OCI-LY1 (cell line): ENCODE results near the gene GRB7.
"Not testable (repeated sequence)": the region's sequence is repeated elsewhere in the genome, so short reads cannot be mapped to it uniquely, and the experiment has no call there.

ENCODE experiments used
- H2AFZ ChIP-seq: fragments of 200-600 bp; sonication (generic), shearing (Covaris generic); 2 replicates; pipeline ENCODE4 v1.6.0; 2014; ENCODE audit warnings: antibody characterized with exemption, mild to moderate bottlenecking, low read length
- H3F3A ChIP-seq: fragments of 200-600 bp; sonication (generic), shearing (Covaris generic); 2 replicates; pipeline ENCODE4 v1.6.0; 2014; ENCODE audit warnings: mild to moderate bottlenecking, antibody characterized with exemption, low read length, moderate library complexity; ENCODE audit not compliant: insufficient read depth
- H3K27ac ChIP-seq: fragments of 200-600 bp; sonication (generic); 2 replicates; pipeline ENCODE4 v1.5.1; 2014; ENCODE audit warnings: low read length, mixed run types, mild to moderate bottlenecking, low read depth; ENCODE audit not compliant: poor library complexity, severe bottlenecking
- H3K27me3 ChIP-seq: fragments of 200-600 bp; sonication (generic); 2 replicates; pipeline ENCODE4 v1.6.0; 2014; ENCODE audit warnings: antibody characterized with exemption, mild to moderate bottlenecking, low read length, moderate library complexity; ENCODE audit not compliant: insufficient read depth
- H3K36me3 ChIP-seq: fragments of 200-600 bp; sonication (generic); 2 replicates; pipeline ENCODE4 v1.6.1; 2014; ENCODE audit warnings: mild to moderate bottlenecking, antibody characterized with exemption, low read length, moderate library complexity, mixed read lengths; ENCODE audit not compliant: insufficient read depth
- H3K4me1 ChIP-seq: fragments of 200-600 bp; sonication (generic); 2 replicates; pipeline ENCODE4 v1.5.1; 2014; ENCODE audit warnings: mild to moderate bottlenecking, low read length, moderate library complexity; ENCODE audit not compliant: insufficient read depth, severe bottlenecking
- H3K4me2 ChIP-seq: fragments of 200-600 bp; sonication (generic), shearing (Covaris generic); 2 replicates; pipeline ENCODE4 v1.6.1; 2014; ENCODE audit warnings: low read length
- H3K4me3 ChIP-seq: fragments of 200-600 bp; sonication (generic); 2 replicates; pipeline ENCODE4 v1.5.1; 2014; ENCODE audit warnings: low read length, low read depth, mild to moderate bottlenecking, mixed read lengths; ENCODE audit not compliant: poor library complexity, severe bottlenecking
- H3K79me2 ChIP-seq: fragments of 200-600 bp; shearing (Covaris generic); 2 replicates; pipeline ENCODE4 v1.6.1; 2016; ENCODE audit warnings: mixed run types, low read length, mixed read lengths; ENCODE audit not compliant: insufficient read depth
- H3K9ac ChIP-seq: fragments of 200-600 bp; sonication (generic), shearing (Covaris generic); 2 replicates; pipeline ENCODE4 v1.6.1; 2014; ENCODE audit warnings: mild to moderate bottlenecking, low read length, mixed read lengths
- H3K9me2 ChIP-seq: fragments of 200-600 bp; sonication (generic), shearing (Covaris generic); 2 replicates; pipeline ENCODE4 v1.6.1; 2014; ENCODE audit warnings: low read depth, mild to moderate bottlenecking, low read length, mixed read lengths
- H3K9me3 ChIP-seq: fragments of 200-600 bp; shearing (Covaris generic); 2 replicates; pipeline ENCODE4 v1.6.1; 2014; ENCODE audit warnings: low read length, mixed read lengths
- H4K20me1 ChIP-seq: fragments of 200-600 bp; sonication (generic), shearing (Covaris generic); 2 replicates; pipeline ENCODE4 v1.6.0; 2016; ENCODE audit warnings: mild to moderate bottlenecking, low read length; ENCODE audit not compliant: insufficient read depth
- CTCF ChIP-seq: fragments of 200-600 bp; sonication (generic), shearing (Covaris generic); IDR thresholded peaks from 2 replicates; pipeline ENCODE4 v1.5.1; 2017; ENCODE audit warnings: mild to moderate bottlenecking, antibody characterized with exemption, low read length, moderate library complexity, mixed read lengths
- EZH2 ChIP-seq: fragments of 200-600 bp; sonication (generic), shearing (Covaris generic); IDR thresholded peaks from 2 replicates; pipeline ENCODE4 v1.8.0; 2017; ENCODE audit warnings: borderline replicate concordance, mixed run types, mild to moderate bottlenecking, antibody characterized with exemption, low read length, moderate library complexity, mixed read lengths

Gene GRB7

GRCh38 chr17:39724731-39725130 is 13.0 kb upstream of the GRB7 start:
- Histone ChIP-seq H3K9me3 (no peaks in the 10 kb centered on the region), H3K4me2 (no peak overlapping the region), H2AFZ (no peak overlapping the region), H3K9me2 (no peaks in the 10 kb centered on the region), H3K4me1 (peaks cover 12% of the 10 kb centered on the region), H3F3A (no peaks in the 10 kb centered on the region), H3K4me3 (no peak overlapping the region), H3K9ac (no peak overlapping the region), H3K79me2 (no peaks in the 10 kb centered on the region), H3K27me3 (no peaks in the 10 kb centered on the region), H3K36me3 (peaks cover 21% of the 10 kb centered on the region; the same call in 1 of the 2 replicates), H3K27ac (no peak overlapping the region), H4K20me1 (no peaks in the 10 kb centered on the region)
- TF ChIP-seq EZH2 (no peak), CTCF (no peak)

- not testable (repeated sequence) for H3K27me3 ChIP-seq, H4K20me1 ChIP-seq, H3K4me2 ChIP-seq, H3K79me2 ChIP-seq, H3F3A ChIP-seq, H3K9me2 ChIP-seq, H3K9me3 ChIP-seq, H3K27ac ChIP-seq, H2AFZ ChIP-seq, H3K9ac ChIP-seq, H3K4me3 ChIP-seq
- peaks cover 21% of the 10 kb centered on the region; the same call in 1 of the 2 replicates for H3K36me3 ChIP-seq
- H3K4me1 ChIP-seq: peaks cover 14% of the 10 kb centered on the region
Observed at GRCh38 chr17:39725923-39726322, 11.8 kb upstream of the GRB7 start.

GRCh38 chr17:39726617-39727016 is 11.1 kb upstream of the GRB7 start:
- Histone ChIP-seq H3K9me2 (no peaks in the 10 kb centered on the region), H3K4me1 (peaks cover 14% of the 10 kb centered on the region), H3K79me2 (no peaks in the 10 kb centered on the region), H3K4me2 (no peak overlapping the region), H3K4me3 (no peak overlapping the region), H4K20me1 (no peaks in the 10 kb centered on the region), H3F3A (no peaks in the 10 kb centered on the region), H3K27ac (no peak overlapping the region), H2AFZ (no peak overlapping the region), H3K27me3 (no peaks in the 10 kb centered on the region), H3K36me3 (peaks cover 21% of the 10 kb centered on the region; the same call in 1 of the 2 replicates), H3K9me3 (no peaks in the 10 kb centered on the region), H3K9ac (no peak overlapping the region)
- TF ChIP-seq CTCF (no peak), EZH2 (no peak)

DNA sequence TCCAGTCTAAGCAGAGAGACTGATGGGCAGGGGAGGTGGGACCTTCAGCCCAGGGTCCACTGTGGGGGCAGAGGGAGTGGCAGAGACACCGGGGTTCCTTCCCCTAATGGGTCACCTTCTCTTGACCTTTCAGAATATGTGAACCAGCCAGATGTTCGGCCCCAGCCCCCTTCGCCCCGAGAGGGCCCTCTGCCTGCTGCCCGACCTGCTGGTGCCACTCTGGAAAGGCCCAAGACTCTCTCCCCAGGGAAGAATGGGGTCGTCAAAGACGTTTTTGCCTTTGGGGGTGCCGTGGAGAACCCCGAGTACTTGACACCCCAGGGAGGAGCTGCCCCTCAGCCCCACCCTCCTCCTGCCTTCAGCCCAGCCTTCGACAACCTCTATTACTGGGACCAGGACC is 10.2 kb upstream of the GRB7 start:
- Histone ChIP-seq H2AFZ (no peak overlapping the region), H4K20me1 (no peaks in the 10 kb centered on the region), H3F3A (no peaks in the 10 kb centered on the region), H3K36me3 (peaks cover 21% of the 10 kb centered on the region; the same call in 1 of the 2 replicates), H3K9me3 (no peaks in the 10 kb centered on the region), H3K4me1 (peaks cover 14% of the 10 kb centered on the region), H3K9ac (no peak overlapping the region), H3K4me3 (no peak overlapping the region), H3K27me3 (no peaks in the 10 kb centered on the region), H3K9me2 (no peaks in the 10 kb centered on the region), H3K4me2 (no peak overlapping the region), H3K27ac (no peak overlapping the region), H3K79me2 (no peaks in the 10 kb centered on the region)
- no peak for TF ChIP-seq EZH2
- TF ChIP-seq CTCF: no peak
